NOMO-1 treated with dmso at 0.1 percent for 144 hours (cell line): Measurements from ENCODE around the gene GUK1.

Experiments
- DNase-seq: peaks from one replicate; lab custom pipeline; 2025; ENCODE audit not compliant: unreplicated experiment; lab: John Stamatoyannopoulos, UW

GUK1 gene

DNA sequence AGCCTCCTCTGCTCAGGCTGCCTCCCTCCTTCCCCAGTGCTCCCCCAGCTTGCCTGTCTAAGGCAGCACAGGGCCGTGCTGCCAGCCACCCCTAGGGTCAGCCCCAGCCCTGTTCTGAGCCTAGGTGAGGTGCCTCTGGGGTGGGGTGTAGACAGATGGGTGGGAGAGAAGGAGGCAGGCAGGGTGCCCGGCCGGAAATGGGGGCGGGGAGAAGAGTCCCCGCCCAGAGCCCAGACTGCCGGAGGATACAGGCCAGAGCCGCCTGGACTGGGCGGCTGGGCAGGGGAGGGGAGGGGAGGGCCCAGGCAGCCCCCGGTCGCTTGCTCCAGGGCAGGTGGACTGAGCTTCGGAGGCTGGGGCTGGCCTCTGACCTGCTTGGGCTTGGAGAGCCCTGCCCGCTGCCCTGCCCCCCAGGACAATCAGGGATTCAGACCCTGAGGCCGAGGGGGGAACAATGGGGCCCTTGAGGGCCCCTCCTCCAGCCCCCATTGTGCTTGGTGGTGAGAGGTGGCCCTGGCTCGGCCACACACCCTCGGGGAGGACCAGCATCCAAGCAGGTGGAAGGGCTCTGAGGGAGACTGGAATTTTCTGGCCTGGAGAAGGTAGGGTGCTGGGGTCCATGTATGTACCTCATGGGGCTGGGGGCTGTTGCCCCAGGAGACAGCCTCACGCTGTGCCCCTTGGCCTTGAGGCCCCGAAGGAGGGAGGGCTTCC is 9.5 kb downstream of the GUK1 start, which contains the start of gene GJC2:
TSS of gene GJC2 (plus strand) at position 525 of the 714 bp plus-strand sequence. CDS start 7,829 bp downstream, outside the sequence.
- no peak for DNase-seq

DNA sequence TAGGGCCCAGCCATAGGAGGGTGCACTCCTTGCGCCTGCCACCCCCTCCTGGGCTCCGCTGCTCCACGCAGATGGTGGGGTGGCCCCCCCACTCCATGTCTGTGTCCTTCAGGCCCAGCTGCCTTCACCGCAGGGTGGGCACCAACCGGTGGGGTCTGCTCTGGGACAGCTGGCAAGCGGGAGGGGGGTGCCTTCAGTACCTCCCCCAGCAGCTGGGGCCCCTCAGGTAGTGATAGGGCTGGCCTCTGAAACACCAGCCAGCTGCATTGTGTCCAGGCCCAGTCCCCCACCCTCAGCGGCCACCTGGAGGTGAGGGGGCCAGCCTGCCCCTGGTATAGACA is 10.0 kb downstream of the GUK1 start:
- no peak for DNase-seq

DNA sequence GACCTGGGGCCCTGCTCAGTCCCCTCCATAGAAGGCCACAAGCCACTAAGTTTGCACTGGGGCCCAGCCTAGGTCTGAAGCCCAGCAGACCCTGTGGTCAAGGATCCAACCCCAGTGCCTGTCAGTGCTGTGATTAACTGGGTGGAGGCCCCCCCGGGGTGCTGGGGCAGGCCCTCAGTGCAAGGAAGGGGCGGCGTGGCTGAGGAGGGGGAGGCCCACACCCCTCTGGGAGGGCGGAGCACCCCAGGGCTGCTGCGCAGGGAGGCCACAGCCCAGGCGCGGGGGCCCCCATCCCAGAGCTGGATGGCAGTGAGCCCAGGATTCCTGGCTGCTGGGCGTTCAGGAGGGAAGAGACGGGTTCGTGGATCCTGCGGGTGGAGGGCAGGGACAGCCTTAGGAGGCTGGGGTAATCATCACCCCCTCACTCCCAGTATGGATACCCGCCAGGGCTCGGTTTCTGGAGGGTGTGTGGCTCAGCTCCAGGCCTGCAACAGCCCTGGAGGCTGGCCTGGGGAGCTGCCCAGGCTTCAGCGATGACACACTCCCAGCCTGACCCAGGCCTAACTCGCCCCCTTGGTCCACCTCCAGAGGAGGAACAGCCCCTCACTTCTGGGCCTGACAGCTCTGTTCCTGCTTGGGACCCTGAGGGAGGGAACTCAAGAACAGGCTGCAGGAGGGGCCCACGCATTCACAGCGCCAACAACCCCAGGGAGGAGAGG is 10.5 kb downstream of the GUK1 start:
- DNase-seq, result no peak

DNA sequence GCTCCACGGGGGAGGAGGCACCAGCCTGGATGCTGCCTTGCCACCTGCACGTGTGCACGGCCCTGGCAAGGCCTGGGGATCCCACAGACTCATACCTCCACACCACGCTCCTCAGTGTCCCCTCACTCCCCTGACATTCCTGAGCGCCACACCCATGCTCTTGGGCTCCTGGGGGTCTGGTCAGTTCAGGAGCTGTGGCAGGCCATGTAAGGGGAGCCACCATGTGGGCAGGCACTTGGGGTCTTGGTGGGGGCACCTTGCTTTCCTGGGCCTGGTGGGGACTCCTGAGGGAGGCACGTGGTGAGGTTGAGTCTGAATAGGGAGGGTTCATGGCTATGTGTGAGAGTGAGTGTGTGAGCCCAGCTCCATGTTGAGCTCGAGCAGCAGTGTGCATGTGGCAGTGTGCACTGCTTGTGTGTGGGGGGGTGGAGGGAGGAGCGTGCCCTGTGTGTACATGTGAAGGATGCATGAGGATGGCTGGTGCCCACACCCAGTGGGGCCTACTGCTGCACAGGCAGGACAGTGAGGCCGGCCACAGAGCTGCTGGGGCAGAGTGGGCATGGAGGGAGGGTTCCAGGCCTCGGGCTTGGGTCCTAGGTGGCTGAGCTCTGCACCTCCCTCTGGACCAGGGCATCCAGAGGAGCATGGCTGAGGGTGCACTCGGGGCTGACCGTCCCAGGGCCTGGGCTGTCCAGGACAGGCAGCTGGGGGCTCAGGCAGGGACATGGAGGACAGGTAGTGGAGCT is 11.3 kb downstream of the GUK1 start:
- DNase-seq, result no peak

DNA sequence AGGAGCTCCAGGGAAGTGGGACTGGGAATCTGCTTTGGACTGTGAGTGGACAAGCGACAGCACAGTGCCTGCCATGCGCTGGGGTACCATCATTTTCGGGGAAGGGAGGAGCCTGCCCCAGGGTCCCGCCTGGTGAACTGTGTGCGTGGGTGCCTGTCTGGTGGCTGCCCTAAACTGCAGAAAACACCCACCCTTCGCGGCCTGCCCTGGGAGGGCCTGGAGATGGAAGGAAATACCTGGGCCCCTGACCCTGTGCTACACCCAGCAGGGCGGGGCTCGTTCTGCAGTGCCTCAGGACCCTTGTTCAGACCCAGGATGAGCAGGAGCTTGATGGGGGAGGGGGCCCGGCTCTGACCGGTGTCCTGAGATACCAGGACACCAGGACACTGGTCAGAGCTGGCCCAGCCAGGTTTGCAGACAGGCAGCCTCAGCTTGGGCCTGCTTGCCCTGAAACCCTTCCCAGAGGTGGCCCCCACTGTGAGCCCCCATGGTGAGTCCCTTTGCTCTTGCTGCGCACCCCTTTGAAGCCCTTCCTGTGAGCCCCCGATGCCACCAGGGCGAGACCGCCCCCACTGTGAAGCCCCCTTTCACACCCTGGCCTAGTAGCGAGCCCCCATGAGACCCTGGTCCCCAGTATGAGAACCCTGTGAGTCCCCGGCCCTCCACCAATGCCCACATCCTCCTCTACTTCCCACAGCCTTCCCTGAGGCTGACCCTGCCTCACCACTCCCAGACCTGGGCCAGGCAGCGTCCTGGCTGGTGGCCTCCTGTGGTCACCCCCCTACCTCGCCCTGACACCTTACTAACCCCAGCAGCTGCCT is 12.2 kb downstream of the GUK1 start:
- no peak for DNase-seq

DNA sequence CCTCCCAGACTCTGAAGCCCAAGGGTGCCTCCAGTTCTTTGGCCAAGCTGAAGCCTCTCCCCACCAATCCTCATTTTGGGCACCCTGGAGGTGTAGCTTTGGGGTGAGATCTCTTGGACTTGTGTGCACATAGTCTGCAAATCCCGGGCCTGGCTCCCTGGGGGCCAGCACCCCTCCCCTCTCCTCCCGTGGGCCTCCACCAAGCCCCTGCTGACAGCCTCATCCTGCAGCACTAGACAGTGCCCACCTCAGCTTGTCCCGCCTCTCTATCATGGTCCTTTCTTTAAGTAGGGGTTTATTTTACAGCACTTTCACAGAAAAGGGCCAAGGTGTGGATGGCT is 12.8 kb downstream of the GUK1 start:
- DNase-seq, result no peak

DNA sequence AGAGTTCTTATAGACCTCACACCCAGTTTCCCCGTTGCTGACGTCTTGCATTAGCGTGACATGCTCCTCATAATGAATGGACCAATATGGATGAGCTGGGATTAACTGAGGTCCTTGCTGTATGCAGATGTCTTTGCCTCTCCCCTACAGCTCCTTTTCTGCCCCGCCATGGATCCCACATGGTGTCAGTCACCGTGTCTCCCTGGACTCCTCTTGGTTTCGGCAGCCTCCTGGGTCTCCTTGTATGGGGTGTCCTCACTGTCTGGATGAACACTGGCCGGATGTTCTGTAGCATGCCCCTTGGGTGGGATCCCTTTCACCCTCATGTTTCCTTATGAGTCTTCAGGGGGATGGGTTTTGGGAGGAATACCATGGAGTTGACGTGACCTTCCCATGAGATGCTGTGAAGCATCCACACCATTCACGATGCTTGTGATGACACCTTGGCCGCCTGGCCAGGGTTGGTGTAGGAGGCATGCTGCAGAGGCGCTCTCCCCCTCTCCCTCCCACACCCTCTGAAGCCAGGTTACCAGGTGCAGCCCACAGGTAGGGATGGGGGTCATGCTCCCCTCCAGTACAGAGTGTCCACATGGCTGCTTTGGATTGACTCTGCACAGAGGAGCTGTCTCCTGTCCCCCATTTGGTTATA is 14.1 kb downstream of the GUK1 start:
- no peak for DNase-seq

DNA sequence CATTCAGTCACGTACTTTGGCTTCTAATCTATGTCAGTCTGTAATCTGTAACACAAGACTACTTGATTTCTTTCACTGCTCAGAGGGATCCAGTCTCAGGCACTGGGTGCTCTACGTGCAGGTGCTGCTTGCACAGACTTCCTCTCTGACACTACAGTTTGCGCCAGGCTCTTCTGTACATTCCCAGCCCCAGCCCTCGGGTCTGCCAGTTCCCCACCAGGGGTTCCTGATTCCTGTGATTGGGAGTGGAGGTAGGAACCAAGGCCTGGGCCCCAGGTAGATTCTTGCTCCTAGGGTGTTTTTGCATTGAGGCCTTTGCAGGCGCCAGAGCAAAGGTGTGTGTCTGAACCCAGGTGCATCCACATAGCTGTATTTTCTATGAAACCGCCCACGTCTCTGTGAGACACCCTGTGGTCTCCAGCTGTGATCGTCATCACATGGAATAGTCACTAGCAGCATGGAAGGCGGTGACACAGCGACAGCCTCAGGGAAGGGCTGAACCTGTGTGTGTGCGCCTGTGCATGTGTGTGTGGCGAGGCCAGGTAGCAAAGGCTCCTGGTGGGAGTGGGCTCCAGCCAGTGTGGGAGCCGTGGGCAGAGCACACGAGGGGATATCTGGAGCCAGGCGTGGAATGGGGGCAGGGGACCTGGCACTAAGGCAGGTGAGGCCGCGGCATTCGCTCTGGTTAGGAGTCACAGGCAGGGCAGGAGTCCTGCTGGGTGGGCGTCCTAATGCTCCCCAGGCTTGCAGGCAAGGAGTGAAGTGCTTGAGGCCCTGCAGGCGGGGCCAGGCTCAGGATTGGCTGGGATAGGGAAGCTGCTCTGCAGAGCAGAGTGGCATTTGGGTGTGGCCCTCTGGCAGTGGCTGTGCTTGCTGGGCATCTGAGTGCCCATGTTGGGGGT is 14.8 kb downstream of the GUK1 start:
- no peak for DNase-seq

DNA sequence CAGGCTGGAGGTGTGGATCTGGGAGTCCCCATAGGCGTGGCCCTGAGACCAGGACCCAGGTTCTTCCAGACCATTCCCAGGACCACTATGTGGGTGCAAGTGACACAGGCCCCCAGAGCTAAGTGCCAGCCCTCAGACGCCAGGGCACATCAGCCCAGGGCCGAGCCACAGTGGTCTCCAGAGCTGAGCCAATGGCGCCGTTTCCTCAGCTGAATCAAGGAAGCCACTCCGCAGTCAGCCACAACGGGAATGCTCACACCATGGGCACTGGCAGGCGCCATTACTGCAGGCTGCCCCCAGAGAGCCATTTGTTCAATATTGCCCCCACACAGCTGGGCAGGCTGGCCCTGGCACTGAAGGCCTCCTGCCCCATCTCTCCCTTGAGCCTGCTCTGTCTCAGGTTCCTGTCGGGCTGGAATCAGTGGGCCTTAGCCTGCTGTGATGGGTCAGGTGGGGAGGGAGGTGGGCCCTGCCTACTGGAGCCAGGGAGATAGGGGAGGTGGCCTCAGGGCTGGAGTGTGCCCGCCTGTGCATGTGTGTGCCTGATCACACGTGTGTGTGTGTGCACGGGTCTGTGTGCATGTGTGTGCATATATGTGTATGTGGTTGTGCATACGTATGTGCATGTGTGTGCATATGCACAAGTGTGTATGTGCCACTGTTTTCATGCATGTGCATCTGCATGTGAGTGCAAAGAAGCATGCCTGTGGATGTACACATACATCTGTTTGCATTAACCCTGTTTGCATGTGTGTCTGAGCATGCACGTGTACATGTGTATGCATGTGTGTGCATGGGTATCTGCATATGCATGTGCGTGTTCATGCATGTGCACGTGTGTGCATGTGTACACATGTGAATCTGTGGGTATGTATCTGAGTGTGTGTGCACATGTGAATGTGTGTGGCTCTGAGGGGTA is 15.8 kb downstream of the GUK1 start:
- no peak for DNase-seq

DNA sequence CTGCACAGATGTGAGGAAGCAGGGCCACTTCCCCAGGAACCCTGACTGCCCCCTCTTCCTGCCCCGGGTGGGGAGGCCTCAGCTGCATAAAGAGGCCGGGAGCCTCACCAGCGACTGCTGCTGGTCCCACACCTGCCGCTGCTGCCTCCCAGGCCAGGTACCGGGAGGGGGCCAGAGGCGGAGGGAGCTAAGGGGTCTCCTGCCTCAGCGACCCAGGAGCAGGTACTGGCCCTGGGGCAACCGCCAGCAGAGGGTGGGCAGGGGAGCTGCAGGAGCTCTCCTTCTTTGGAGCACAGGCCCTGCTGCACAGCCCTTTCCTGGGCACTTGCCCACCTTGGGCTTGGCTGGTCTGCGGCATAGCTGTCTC is 16.4 kb downstream of the GUK1 start:
- DNase-seq, result no peak

DNA sequence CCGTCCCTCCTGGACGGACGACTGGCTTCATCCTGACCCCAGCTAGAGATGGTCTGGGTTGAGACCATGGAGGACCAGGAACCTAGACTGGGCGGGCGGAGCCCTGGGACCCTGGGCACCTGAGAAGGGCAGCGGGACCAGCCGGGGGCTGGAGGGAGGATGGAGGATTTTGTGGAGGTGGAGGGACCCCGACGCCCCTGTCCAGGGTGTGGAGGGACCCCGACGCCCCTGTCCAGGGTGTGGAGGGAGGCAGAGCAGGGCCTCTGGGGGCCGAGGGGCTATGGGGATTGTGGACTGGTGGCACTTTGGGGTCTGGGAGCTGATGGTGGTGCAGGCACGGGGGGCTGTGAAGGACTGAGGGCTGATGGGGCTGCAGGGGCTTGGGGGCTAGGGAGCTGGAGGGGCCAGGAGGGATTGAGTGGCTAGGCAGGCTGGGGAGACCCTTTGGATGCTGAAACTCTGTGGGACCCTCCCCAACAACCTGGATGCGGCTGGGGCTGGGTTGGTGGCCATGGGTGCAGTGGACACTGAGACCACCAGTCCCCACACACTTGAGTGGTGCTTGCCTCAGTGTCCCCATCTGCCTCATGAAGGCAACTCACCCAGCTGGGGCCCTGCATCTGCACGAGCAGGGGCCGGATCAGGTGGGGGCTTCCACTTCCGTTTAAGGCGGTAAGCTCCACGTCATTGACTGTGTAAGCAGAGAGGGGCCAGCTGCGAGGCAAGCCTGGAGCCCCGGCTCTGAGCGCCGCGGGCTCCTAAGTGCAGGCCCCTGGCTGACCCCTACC is 17.1 kb downstream of the GUK1 start:
- DNase-seq, result no peak

DNA sequence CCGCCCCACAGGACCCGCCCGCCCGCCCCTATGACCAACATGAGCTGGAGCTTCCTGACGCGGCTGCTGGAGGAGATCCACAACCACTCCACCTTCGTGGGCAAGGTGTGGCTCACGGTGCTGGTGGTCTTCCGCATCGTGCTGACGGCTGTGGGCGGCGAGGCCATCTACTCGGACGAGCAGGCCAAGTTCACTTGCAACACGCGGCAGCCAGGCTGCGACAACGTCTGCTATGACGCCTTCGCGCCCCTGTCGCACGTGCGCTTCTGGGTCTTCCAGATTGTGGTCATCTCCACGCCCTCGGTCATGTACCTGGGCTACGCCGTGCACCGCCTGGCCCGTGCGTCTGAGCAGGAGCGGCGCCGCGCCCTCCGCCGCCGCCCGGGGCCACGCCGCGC is 17.6 kb downstream of the GUK1 start:
- DNase-seq, result no peak

DNA sequence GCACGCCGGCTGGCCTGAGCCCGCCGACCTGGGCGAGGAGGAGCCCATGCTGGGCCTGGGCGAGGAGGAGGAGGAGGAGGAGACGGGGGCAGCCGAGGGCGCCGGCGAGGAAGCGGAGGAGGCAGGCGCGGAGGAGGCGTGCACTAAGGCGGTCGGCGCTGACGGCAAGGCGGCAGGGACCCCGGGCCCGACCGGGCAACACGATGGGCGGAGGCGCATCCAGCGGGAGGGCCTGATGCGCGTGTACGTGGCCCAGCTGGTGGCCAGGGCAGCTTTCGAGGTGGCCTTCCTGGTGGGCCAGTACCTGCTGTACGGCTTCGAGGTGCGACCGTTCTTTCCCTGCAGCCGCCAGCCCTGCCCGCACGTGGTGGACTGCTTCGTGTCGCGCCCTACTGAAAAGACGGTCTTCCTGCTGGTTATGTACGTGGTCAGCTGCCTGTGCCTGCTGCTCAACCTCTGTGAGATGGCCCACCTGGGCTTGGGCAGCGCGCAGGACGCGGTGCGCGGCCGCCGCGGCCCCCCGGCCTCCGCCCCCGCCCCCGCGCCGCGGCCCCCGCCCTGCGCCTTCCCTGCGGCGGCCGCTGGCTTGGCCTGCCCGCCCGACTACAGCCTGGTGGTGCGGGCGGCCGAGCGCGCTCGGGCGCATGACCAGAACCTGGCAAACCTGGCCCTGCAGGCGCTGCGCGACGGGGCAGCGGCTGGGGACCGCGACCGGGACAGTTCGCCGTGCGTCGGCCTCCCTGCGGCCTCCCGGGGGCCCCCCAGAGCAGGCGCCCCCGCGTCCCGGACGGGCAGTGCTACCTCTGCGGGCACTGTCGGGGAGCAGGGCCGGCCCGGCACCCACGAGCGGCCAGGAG is 18.3 kb downstream of the GUK1 start:
- DNase-seq, result no peak

DNA sequence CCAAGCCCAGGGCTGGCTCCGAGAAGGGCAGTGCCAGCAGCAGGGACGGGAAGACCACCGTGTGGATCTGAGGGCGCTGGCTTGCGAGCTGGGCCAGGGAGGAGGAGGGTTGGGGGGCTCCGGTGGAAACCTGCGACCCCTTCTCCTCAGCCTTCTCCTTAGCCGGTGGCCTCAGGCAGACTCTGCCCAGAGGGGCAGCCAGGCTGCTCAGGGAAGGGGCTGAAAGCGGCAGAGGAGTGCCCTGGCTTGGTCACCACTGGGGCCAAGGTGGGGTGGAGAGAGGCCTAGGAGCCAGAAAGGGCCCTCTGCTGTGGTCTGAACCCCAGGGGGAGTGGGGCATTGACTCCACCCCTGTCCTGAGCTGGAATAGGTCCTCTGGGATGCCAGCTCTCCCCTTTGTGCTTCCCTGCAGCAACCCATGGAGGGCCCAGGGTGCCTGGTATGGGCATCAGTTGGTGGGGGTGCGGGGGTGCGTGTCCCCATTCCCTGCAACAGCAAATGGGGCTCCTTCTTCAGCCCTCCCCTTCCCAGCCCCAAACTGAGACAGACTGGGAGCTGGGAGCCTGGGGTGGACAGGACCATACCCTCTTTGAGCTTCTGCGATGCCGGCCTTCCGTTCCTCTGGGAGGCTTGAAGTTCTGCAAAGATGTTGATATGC is 19.1 kb downstream of the GUK1 start:
- no peak for DNase-seq

DNA sequence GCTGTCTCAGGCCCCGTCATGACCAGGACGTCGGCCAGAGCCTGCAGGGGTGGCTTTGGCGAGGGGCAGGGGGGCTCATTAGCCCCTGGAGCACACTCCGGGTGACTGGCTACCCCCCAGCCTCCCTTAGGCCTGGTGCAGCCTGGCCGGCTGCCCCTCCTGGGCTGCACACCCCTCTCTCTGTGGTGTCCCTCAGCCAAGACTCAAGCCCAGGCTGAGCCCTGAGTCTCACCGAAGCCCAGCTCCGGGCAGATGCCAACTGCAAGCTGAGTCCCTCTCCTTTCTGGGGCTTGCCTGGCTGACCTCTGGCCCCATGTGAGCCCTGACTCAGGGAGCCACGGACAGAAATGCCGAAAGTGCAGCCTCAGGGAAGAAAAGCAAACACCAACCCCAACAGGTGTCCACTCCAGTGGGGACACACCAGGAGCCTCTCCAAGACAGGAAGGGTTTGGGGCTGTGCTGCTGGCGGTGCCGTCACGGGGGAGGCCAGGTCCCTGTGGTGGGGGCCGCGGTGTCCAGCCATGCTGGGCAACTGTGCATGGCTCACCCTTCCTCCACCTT is 20.2 kb downstream of the GUK1 start:
- DNase-seq, result no peak

DNA sequence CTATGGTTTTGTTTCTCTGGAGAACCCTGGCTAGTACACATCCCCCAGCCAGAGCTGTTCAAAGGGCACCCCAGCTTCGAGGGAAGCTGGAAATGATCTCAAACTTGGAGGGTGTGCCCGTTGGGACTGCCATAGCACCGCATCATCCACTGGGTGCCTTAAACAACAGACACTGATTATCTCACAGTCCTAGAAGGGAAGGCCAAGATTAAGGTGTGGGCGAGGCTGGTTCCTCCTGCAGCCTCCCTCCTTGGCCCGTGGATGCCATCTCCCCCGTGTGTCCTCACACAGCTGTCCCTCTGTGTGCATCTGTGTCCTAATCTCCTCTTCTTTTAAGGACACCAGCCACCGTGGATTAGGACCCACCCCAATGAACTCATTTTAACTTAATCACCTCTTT is 21.3 kb downstream of the GUK1 start:
- DNase-seq, result no peak
